HG02840 (cell line): ENCODE data around the gene RYR1.
"Not testable (repeated sequence)": the region's sequence is repeated elsewhere in the genome, so short reads cannot be mapped to it uniquely, and the experiment has no call there.

Experiments
- ATAC-seq: cut with Tn5 transposase; IDR thresholded peaks from one replicate; pipeline ENCODE4 v1.9.1; 2021; ENCODE audit warnings: mild to moderate bottlenecking, moderate library complexity, moderate number of reproducible peaks; ENCODE audit not compliant: unreplicated experiment, low FRiP score

The RYR1 gene

DNA sequence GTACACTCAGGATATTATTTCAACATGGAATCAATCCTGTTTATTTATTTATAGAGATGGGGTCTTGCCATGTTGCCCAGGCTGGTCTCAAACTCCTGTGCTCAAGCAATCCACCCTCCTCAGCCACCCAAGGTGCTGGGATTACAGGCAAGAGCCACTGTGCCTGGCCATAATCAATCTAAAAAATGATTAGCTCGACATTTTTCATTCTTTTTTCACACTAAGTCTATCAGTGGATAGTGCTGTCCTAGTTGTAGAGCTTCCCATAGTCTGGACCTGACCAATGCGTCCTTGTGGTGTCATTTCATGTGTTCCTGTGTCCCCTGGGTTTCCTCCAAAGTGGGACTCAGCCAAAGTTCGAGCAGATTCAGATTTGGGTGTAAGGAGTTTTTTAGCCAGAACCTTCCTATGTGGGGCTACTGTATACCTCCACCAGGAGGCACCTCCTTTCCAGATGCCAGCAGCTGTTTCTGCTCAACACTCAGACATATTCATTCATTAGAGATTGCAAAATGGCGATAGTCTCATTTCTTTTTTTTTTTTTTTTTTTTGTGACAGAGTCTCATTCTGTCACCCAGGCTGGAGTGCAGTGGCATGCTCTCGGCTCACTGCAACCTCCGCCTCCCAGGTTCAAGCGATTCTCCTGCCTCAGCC, 123.2 kb downstream of the RYR1 start:
- no peak for ATAC-seq

DNA sequence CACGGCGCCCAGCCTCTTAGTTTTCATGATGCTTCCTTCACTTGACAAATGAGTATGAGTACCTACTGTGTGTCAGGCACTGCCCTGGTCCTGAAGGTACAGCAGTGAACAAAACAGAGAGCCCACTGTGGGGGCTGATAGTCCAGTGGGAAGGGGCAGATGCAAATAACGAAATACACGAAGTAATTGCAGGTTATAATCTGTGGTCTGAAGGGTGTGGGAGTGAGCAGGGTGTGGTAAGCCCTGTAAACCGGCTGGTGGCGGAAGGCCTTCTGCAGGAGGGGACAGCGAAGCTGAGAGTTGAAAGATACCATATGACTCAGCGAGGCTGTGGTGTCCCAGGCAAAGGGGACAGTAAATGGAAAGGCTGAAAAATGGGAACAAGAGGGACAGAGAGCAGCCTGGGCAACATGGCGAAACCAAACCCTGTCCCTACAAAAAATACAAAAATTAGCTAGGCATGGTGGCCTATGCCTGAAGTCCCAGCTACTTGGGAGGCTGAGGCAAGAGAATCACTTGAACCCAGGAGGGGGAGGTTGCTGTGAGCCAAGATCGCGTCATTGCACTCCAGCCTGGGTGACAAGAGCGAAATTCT, 123.8 kb downstream of the RYR1 start:
- ATAC-seq, result no peak

DNA sequence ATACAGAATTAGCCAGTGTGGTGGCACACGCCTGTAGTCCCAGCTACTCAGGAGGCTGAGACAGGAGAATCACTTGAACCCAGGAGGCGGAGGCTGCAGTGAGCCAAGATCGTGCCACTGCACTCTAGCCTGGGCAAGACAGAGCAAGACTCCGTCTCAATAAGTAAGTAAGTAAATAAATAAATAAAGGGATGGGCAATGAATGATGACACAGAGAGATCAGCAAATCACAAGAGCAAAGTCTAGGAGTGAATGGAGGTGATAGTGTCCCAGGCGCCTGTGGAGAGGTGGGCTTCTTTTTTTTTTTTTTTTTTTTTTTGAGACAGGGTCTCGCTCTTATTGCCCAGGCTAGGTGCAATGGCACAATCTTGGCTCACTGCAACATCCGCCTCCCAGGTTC, 125.4 kb downstream of the RYR1 start:
- ATAC-seq, result not testable (repeated sequence)

DNA sequence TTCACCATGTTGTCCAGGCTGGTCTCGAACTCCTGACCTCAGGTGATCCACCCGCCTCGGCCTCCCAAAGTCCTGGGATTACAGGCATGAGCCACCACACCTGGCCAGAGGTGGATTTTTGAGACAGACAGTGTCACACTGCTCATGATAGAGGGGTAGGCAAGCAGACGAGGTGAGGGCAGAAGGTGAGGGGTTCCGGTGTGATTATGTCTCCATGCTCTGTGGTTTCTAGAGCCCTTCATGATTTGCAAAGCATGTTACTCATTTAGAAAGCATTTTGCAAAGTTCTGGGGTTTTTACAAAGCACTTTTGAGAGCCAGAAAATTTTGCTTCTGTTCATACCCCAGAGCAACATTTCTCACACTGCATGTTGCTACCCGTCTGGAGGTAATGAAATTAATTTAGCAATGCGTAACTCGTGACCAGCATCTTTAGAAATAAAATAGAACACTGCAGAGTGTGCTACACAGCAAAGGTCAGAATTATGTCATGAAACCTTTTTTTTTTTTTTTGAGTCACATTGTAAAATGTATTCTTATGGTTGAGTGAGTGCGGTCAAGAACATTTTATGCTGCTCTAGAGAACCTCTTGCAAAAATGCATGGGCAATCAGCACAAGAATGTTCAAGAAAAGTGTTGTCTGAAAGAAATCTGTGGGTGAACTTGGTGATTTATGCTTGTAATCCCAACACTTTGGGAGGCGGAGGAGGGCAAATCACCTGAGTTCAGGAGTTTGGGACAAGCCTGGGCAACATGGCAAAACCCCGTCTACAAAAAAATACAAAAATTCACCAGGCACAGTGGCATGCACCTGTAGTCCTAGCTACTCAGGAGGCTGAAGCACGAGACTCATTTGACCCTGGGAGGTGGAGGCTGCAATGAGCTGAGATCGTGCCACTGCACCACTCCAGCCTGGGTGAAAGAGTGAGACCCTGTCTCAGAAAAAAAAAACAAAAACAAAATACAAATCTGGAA, 126.2 kb downstream of the RYR1 start:
- ATAC-seq, result peak; percentile 68

DNA sequence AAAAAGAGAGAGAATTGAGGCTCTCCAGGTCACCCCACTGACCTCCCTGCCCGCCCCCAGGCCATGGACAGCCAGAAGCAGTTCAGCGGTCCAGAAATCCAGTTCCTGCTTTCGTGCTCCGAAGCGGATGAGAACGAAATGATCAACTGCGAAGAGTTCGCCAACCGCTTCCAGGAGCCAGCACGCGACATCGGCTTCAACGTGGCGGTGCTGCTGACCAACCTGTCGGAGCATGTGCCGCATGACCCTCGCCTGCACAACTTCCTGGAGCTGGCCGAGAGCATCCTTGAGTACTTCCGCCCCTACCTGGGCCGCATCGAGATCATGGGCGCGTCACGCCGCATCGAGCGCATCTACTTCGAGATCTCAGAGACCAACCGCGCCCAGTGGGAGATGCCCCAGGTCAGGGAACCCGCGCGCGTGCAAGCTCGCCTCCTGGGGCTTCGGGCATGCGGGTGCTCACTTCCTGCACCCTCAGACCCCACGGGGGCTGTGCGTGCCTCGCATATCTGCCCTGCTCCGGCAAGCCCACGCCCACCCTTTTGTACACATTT, 127.6 kb downstream of the RYR1 start:
- ATAC-seq, result no peak

DNA sequence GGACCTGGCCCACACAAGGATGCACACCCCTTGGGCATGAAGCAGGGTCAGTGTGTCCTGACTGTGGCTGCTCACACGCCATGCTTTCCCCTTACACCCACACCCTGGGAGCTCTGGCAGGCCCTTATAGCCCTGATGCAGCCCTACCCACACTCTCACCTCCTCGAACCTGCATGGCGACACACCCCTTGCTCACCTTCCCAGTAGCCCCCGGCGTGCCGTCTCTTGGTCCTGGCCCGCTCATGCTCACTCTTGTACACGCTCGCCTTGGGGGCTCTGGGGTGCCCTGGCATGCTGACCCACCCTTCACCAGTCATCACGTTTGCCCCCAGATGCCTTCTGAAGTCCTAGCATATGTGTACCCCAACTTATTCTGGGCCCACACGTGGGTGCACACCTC, 128.2 kb downstream of the RYR1 start:
- no peak for ATAC-seq

DNA sequence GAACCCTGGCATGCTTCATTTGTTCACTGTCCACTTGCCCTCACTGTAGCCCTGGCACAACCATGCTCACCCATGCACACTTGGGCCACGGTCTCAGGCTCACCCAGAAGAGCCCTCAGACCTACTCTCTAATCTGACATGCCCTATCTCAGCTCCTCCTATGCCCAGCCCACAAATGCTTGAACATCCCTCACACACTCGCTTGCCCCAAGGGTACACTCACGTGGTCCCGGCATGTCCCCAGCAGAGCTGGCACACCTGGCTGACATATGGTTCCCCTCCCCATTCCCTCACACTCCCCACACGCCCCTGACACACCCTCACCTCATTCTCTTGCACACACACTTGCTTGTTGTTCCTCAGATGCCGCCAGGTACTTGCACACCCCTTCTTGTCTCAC, 128.6 kb downstream of the RYR1 start:
- ATAC-seq, result no peak

DNA sequence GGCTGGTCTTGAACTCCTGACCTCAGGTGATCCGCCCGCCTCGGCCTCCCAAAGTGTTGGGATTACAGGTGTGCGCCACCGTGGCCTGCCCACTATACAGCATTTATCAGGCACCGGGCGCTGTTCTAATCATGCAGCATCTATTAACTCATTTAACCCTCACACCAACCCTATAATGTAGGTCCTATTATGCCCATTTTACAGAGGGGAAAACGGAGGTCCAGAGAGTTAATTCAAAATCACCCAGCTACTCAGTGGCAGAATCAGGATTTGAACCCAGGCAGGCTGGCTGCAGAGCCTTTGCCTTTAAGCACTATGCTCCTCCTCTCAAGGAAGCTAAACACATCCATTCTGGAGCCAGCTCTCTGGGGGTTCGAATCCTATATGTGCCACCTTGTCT, 130.0 kb downstream of the RYR1 start:
- no peak for ATAC-seq

DNA sequence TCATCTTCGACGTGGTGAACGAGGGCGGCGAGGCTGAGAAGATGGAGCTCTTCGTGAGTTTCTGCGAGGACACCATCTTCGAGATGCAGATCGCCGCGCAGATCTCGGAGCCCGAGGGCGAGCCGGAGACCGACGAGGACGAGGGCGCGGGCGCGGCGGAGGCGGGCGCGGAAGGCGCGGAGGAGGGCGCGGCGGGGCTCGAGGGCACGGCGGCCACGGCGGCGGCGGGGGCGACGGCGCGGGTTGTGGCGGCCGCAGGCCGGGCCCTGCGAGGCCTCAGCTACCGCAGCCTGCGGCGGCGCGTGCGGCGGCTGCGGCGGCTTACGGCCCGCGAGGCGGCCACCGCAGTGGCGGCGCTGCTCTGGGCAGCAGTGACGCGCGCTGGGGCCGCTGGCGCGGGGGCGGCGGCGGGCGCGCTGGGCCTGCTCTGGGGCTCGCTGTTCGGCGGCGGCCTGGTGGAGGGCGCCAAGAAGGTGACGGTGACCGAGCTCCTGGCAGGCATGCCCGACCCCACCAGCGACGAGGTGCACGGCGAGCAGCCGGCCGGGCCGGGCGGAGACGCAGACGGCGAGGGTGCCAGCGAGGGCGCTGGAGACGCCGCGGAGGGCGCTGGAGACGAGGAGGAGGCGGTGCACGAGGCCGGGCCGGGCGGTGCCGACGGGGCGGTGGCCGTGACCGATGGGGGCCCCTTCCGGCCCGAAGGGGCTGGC, 131.6 kb downstream of the RYR1 start:
- ATAC-seq, result no peak

DNA sequence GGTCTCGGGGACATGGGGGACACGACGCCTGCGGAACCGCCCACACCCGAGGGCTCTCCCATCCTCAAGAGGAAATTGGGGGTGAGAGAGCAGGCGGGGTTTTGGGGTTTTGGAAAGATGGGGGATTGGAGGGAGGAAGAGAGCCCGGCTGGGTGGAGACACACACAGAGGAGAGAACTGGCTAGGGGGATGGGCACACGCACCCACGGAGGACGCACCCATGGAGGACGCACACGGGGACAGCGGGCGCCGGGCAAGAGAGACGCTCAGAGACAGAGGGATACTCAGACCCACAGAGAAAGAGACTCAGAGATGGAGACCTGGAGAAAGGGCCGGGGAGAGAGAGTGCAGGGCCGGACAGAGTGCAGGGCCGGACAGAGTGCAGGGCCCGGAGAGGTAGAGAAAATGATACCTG, 132.2 kb downstream of the RYR1 start:
- ATAC-seq, result no peak

DNA sequence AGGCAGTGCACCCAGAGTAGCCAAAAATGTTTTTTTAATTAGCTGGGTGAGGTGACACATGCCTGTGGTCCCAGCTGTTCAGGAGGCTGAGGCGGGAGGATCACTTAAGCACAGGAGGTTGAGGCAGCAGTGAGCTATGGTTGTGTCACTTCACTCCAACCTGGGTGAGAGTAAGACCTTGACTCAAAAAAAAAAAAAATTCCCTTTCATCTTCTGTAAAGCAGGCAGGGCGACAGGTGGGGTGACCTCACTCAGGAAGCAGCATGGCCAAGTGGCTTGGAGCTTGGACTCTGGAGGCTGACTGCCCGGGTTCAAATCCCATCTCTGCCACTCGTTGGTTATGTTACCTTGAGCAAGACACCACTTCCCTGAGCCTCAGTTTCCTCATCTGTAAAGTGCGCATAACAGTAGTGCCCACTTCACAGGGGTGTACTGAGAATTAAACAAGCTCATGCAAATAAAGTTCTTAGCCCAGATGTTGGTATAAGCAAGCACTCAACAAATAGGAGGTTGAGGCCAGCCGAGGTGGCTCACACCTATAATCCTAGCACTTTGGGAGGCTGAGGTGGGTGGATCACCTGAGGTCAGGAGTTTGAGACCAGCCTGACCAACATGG, 136.0 kb downstream of the RYR1 start:
- no peak for ATAC-seq

DNA sequence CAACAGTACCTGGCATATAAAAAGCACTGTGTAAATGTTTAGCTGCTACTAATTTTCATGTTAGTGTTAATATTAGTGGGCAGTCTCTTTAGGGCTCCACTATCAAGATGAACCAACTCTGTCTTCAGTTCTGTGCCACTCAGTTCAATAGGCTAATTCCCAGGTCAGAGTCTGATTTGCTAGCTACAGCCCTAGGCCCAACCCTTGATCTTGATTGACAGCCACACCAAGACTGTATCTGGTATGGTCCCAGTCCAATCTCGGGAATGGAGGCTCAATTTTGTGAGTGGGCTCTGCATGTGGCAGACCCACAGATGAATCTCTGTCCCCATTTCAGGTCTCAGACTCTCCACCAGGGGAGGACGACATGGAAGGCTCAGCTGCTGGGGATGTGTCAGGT, 138.2 kb downstream of the RYR1 start:
- ATAC-seq, result no peak

DNA sequence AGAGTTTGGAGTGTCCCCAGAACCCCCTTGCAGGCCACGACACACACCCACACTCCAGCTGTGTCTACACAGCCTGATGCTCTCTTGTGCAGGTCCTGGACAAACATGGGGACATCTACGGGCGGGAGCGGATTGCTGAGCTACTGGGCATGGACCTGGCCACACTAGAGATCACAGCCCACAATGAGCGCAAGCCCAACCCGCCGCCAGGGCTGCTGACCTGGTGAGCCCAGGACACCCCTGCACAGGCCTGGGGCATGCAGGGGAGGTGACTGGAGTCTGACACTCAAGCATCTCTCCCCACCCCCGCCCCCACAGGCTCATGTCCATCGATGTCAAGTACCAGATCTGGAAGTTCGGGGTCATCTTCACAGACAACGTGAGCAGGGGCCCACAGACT, 144.3 kb downstream of the RYR1 start:
- ATAC-seq, result no peak

DNA sequence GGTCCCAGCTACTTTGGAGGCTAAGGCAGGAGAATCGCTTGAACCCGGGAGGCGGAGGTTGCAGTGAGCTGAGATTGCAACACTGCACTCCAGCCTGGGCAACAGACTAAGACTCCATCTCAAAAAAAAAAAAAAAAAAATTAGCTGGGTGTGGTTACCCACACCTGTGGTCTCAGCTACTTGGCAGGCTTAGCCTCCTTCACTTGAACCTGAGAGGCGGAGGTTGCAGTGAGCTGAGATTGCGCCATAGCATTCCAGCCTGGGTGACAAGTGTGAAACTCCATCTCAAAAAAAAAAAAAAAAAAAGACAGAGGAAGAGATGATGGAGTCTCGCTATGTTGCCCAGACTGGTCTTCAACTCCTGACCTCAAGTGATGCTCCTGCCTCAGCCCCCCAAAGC, 145.8 kb downstream of the RYR1 start:
- not testable (repeated sequence) for ATAC-seq

DNA sequence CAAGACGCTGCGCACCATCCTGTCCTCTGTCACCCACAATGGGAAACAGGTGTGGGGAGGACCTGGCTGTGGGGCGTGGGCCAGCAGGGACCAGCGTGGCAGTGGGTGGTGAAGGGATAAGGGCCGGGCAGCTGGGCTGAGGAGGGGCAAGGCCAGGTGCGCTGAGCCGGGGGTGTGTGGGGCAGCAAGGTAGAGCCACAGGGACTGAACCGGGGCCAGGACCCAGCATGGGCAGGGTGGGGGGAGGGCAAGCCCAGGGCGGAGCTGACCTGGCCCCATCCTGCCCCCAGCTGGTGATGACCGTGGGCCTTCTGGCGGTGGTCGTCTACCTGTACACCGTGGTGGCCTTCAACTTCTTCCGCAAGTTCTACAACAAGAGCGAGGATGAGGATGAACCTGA, 146.6 kb downstream of the RYR1 start:
- ATAC-seq, result no peak

DNA sequence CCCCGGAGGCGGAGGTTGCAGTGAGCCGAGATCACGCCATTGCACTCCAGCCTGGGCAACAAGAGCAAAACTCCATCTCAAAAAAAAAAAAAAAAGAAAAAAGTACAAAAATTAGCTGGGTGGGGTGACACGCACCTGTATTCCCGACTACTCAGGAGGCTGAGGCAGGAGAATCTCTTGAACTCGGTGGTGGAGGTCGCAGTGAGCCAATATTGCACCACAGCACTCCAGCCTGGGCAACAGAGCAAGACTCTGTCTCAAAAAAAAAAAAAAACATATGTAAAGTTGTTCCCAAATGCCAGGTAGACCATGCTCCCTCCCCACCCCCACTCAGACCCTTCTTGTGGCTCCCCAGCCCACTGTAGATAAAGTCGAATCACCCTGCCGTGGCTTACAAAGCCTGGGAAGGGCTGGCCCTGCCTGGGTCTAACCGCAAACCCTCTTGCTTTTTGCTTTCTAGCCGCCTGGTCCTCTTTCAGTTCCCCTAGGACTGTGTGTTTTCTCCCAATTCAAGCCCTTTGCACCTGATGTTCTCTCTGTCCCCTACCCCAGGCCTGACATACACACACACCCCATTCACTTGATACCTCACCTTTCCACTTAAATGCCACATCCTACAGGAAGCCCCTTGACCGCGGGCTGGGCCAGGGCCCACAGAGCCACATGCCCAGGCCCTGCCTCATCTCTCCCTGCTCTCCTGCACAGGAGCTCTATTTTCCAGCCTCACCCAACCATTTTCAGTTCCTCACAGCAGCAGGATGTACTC, 149.9 kb downstream of the RYR1 start:
- no peak for ATAC-seq

DNA sequence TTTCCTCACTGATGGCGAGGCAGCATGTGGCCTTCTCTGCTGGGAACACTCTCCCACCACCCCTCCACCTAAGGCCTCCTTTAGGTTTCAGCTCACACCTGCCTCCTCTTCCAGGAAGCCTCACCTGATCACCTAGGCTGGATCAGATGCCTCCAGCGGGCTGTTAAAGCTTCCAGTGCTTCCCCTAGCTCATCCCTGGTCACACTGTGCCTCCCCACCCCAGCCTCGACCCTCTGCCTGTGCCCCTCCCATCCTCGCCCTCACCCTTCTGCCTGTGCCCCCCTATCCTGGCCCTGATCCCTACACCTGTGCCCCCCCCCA, 150.5 kb downstream of the RYR1 start:
- no peak for ATAC-seq

DNA sequence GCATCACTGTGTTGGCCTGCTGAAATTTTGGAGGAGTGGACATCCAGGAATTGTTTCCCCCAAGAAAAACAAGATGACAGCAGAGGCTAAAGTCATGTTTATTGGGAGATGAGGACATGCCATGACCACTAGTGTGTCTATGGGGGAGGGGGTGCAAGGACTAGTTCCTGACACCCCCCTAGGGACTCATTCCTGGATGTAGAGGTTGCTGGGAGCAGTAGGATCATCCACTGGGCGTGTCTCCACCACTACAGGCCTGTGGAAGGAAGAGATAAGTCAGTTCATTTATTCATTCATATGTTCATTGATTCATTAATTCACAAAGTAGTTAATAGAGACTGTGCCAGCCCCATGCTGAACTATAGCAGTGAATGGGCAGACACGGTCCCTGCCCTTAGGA, 154.1 kb downstream of the RYR1 start:
- no peak for ATAC-seq

DNA sequence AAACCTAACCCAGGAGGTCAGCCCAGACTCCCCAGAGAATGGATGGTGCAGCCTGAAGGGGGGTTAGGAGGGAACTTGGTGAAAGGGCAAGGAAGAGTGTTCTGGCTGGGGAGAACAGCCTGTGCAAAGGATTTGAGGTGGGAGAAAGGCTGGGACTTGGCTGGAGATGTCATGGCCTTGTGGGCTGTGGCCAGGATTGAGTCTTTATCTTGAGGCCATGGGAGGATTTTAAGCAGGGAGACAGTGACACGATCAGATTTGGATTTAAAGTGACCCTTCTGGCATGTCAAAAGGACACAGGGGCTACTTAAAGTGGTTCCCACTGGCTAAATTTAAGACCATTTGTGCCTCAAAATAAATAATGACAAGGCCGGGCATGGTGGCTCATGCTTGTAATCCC, 154.6 kb downstream of the RYR1 start:
- ATAC-seq, result no peak

DNA sequence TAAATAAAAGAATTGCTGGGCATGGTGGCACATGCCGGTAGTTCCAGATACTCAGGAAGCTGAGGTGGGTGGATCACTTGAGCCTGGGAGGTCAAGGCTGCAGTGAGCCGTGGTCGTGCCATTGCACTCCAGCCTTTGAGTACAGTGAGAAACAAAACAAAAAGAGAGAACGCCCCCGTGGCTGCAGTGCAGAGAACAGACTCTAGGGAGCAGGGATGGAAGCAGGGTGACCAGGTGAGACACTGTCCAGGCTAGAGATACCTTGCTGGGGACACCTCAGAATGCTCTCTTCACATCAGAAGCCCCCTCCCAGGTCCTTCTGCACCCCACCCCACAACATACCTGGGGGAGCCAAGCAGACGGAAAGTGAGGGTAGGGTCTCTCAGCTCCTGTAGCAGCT, 159.4 kb downstream of the RYR1 start:
- ATAC-seq, result no peak
